GM19023 (cell line): ENCODE measurements around the gene VPS37B.

Experiments
- ATAC-seq: cut with Tn5 transposase; IDR thresholded peaks from one replicate; pipeline ENCODE4 v1.9.1; 2021; ENCODE audit warnings: mild to moderate bottlenecking, moderate library complexity; ENCODE audit not compliant: unreplicated experiment

The VPS37B gene

GRCh38 chr12:122842505-122843405, 53.2 kb downstream of the VPS37B start:
- no peak for ATAC-seq

GRCh38 chr12:122841544-122842321, 54.2 kb downstream of the VPS37B start:
- ATAC-seq = no peak

DNA sequence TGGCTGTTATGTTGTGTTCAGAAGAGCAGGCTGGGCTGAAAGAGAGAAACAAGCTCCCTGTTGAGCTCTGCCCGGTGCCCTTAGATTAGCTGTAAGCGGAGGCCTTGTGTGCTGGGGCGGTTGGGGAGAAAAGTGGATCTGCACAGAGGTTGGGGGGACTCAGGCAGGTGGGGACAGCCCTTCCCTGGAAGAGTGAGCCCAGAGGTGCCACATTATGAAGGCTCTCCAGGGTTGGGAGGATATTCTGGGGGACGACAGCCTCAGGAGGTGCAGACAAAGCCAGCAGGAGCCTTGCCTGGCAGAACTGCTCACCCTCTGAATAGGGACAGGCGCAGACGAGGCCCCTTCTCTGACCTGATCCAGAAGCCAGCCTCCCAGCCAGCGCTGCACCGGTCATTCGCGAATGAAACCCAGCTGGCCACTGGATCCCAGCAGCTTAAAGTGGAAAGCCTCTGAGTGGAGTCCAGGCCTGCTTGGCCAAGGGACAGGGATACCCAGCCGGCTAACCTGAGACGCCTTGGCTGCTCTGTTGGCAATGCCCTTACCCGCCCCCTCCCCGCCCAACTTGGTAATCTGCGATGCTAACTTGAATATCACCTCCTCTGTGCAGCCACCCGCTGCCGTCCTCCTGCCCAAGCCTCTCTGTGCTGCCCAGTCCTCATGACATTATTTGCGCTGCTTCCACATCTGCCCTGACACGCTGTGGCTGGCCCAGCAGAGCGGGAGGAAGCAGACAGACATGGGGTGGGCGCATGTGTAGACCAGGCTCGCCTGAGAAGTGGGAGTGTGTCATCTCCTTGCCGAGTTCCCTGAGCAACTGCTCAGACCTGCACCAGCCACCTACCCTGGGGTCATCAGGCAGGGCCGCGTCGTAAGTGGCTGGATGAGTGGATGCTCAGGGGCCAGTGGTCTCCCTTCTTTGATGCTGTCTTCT, 55.1 kb downstream of the VPS37B start:
- ATAC-seq = no peak

DNA sequence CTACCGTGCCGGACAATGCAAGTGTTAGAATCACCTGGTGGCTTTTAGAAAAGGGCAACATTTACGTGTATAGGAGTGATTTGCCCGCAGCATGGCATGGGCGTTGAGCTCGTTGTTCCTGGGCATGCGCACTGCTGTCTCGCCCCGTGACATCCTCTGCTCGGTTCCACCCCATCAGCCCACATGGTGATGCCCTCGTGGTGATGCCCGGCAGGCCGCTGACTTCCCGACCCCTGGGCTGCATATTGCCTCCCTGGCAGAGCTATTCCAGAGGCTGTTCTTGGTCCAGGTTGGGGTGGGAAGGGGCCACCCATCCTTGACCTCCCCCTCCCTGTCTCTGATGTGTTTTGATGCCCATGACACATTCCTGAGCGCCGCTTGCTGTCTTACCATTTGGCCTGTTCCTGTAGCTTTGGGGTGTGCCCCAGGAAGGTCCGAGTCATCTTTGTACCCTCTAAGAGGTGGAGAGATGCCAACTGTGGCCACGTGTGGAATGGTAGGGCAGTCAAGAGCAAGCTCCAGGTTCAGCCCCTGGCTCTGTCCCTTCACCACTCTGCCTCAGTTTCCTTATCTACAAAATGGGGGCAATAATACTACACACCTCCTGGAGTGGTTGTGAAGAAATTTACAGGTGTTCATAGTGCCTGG, 55.9 kb downstream of the VPS37B start:
- no peak for ATAC-seq

DNA sequence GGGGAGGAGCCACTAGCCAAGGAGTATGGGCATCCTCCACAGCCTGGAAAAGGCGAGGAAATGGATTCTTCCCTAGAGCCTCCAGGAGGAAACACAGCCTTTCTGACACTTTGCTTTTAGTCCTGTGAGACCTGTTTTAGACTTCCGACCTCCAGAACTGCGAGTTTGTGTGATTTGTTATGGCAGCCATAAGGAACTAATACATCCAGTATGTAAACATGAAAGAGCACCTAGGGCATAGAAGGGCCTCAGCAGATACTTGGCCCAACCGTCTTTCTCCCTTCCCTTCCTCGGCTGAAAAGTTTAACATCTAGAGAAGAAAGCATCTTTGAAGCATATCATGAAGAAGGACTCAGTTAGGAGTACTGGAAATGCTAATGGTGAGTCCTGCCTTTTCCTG, 57.1 kb downstream of the VPS37B start:
- no peak for ATAC-seq

GRCh38 chr12:122837306-122838265, 58.3 kb downstream of the VPS37B start:
- no peak for ATAC-seq

- no peak for ATAC-seq
Measured at GRCh38 chr12:122836027-122836921, 59.6 kb downstream of the VPS37B start.

- no peak for ATAC-seq
Measured at GRCh38 chr12:122835750-122836026, 60.2 kb downstream of the VPS37B start.

GRCh38 chr12:122834921-122835749, 60.8 kb downstream of the VPS37B start, which contains the start of gene HIP1R:
Gene HIP1R, plus strand, starts transcription at chr12:122835457. Its CDS starts 94 bp downstream, at chr12:122835551.
- no peak for ATAC-seq

DNA sequence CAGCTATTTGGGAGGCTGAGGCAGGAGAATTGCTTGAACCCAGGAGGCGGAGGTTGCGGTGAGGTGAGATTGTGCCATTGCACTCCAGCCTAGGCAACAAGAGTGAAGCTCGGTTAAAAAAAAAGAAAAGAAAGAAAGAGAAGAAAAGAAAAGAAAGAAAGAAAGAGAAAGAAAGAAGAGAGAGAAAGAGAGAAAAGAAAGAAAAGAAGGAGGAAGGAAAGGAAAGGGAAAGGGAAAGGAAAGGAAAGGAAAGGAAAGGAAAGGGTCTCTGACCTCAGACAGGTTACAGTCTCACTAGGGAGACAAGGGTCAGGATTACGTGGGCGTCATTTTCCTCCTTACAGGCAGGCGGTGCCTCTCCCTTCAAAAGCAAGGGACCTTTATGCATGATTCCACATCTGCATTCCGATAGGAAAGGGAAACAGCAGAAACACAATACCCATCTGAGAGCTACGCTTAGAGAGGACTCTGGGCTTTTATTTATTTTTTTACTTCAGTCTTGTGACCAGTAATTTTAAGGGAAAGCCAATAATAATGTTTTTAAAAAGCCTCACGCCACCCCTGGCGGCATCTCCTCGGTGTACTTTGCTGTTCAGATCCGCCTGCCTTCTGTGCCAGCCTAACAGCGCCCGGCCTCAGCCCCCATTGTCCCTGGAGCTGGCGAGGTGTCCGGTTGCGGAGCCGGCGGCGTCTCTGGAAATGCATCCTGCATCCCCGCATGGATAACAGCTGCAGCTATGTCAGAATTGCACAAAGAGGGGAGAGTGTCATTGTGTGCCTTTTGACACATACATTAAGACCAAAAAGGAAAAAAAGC, 61.6 kb downstream of the VPS37B start:
- no peak for ATAC-seq

GRCh38 chr12:122830517-122831214, 65.3 kb downstream of the VPS37B start:
- no peak for ATAC-seq

DNA sequence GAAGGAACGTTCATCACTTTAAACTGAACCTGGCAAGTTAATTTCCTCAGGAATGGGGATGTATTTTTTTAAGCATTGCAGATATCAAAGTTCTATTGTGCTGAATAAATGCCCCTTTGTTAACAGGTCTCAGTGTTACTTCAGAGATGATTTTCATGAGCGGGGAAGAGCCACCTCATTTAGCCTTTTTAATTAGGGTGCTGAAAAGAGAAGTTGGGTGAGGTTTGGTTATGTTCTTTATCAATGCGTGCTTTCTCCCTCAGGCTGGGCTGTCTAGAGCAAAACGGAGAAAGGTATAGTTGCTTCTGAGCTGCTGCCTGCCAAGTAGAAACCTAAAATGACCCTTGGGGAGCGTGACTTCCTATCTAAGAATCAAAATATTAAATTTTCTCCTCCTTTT, 68.7 kb downstream of the VPS37B start:
- no peak for ATAC-seq

DNA sequence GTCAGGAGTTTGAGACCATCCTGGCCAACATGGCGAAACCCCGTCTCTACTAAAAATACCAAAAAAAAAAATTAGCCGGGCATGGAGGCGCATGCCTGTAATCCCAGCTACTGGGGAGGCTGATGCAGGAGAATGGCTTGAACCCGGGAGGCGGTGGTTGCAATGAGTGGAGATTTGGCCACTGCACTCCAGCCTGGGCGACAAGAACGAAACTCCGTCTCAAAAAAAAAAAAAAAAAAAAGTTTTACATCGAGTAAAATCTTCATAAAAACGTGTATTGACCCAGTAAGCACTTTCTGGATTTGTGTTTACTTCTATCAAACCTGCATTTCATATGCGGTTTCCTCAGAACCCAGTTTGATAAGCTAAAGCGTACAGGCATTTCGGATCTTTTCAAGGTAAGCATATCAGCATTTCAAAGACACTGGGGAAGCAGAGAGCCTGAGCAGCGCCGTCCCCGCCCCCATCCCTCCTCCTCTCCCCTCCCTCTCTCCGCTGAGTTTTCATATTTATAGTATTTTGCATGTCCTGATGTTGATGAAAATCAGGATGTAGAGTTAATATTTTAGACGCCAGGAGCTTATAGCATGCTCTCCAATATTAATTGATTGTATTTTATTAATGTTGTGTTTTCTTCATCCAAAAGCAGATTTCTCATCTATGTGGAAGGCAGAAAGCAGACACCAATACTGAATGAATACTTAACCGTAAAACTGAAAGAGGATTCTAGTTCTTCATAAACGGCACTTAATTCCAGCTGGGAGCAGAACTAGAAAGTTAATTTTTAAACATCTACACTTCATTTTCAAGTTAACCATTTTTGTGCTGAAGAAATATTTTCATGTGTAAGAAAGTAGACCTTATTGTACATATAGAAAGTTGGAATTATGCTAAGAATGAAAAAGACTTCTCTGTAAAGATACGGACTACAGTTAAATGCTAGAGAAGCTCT, 69.9 kb downstream of the VPS37B start:
- ATAC-seq = no peak

GRCh38 chr12:122823429-122823828, 72.5 kb downstream of the VPS37B start:
- ATAC-seq = no peak

GRCh38 chr12:122820838-122821271, 75.1 kb downstream of the VPS37B start:
- ATAC-seq = no peak
